ENCODE measurements around the gene MAN2B2. TPM values are rescaled to one million over a fixed set of nuclear protein-coding genes. Genes with fewer than 3 reads are reported as not detected.

Gene MAN2B2
- total and polyA plus RNA-seq, 2 of the 4 experiments (the other 2 are of a cell fraction) = 13.4 to 34.1 TPM

GRCh38 chr4:6621556-6621927 lies 46.6 kb downstream of the MAN2B2 start:
- no peak for TF ChIP-seq CTCF (conservative IDR thresholded peaks at IDR 0.05; ENCODE audit: low read depth, low read length)
- no peak for TF ChIP-seq CHD1 (IDR thresholded peaks at IDR 0.05; ENCODE audit: low read depth, low read length)
- TF ChIP-seq BHLHE40 (IDR thresholded peaks at IDR 0.05; ENCODE audit: low read depth, low read length) = no peak
- TF ChIP-seq RAD21 (IDR thresholded peaks at IDR 0.05; ENCODE audit: low read length) = no peak
- TF ChIP-seq MAZ (IDR thresholded peaks at IDR 0.05; ENCODE audit: borderline replicate concordance, low read depth, low read length) = no peak
- TF ChIP-seq POLR2A (IDR thresholded peaks at IDR 0.05; ENCODE audit: low read depth, low read length) = no peak
- no peak for TF ChIP-seq CEBPB (IDR thresholded peaks at IDR 0.05; ENCODE audit: low read depth, low read length)
- TF ChIP-seq USF2 (IDR thresholded peaks at IDR 0.05; ENCODE audit: low read depth, low read length) = no peak
- H3K14ac ChIP-seq (replicated peaks; ENCODE audit: low read depth, low read length) = no peak overlapping the region
- no peak overlapping the region for H4K91ac ChIP-seq (ENCODE audit: insufficient read depth, low read depth, low read length)
- H2BK120ac ChIP-seq (ENCODE audit: low read depth, low read length) = no peak overlapping the region
- BruUV-seq (replicated peaks) = TSS peak; percentile 97
- ATAC-seq (ENCODE audit: low read depth) = no peak
- H2AK5ac ChIP-seq (ENCODE audit: low read depth, low read length) = no peak overlapping the region
- ChIA-PET POLR2A (ENCODE audit: unreplicated experiment) (no interaction called here), CTCF (no interaction called here)
- no peaks in the 10 kb centered on the region for H3K4me1 ChIP-seq (ENCODE audit: control insufficient read depth, insufficient read depth, low read length)
- H3K4ac ChIP-seq (ENCODE audit: low read depth, low read length) = no peak overlapping the region
- H3K27ac ChIP-seq (ENCODE audit: insufficient read depth, low read length) = no peak overlapping the region
- no peak overlapping the region for H3K56ac ChIP-seq (ENCODE audit: extremely low read depth, insufficient read depth, low read length)
- peak overlapping the region; percentile 21 for H2AFZ ChIP-seq (replicated peaks; ENCODE audit: low read length, poor library complexity)
- in situ Hi-C loops (cut with MboI; ENCODE audit: low sequenced_read_pairs) (no loop called here), intact Hi-C loops (cut with micrococcal nuclease) (no loop called here), dilution Hi-C loops (cut with HindIII; ENCODE audit: low sequenced_read_pairs, unreplicated experiment) (no loop called here)
- no peaks in the 10 kb centered on the region; the same call in 1 of the 2 replicates for H3K9me1 ChIP-seq (ENCODE audit: insufficient read depth, low read length)
- 88% methylated on average over 5 of the region's 13 CpGs; no CpG with 5 or more reads in 1 of the 2 experiments for WGBS, 2 experiments (ENCODE audit: extremely low coverage in 2 of 2, insufficient read length in 1 of 2)
- H3K4me3 ChIP-seq (ENCODE audit: insufficient read depth, low read depth, low read length) = no peak overlapping the region
- H2BK20ac ChIP-seq (ENCODE audit: low read depth, low read length) = no peak overlapping the region
- no peak overlapping the region for H2BK15ac ChIP-seq (ENCODE audit: low read depth, low read length)
- no peaks in the 10 kb centered on the region for H3K9me3 ChIP-seq (ENCODE audit: control insufficient read depth, insufficient read depth, low read length)
- no peak overlapping the region for H3K9ac ChIP-seq (ENCODE audit: low read depth, low read length)
- no peak overlapping the region for H2BK5ac ChIP-seq (ENCODE audit: low read depth, low read length, poor library complexity, severe bottlenecking)
- H3K23ac ChIP-seq (ENCODE audit: low read depth, low read length) = no peak overlapping the region
- no peaks in the 10 kb centered on the region for H4K20me1 ChIP-seq (ENCODE audit: insufficient read depth, low read length)
- H3K79me1 ChIP-seq (ENCODE audit: low read depth in 1 of 2, low read length in 2 of 2) = no peaks in the 10 kb centered on the region
- no peak overlapping the region for H3K18ac ChIP-seq (ENCODE audit: low read depth, low read length)
- no peak overlapping the region for H3K4me2 ChIP-seq (ENCODE audit: low read depth, low read length)
- peaks cover 26% of the 10 kb centered on the region; the same call in 1 of the 2 replicates for H3K36me3 ChIP-seq (ENCODE audit: control insufficient read depth, insufficient read depth, low read length)
- H2AK9ac ChIP-seq (replicated peaks; ENCODE audit: low read depth, low read length, poor library complexity) = no peak overlapping the region
- no peak overlapping the region for H4K5ac ChIP-seq (ENCODE audit: low read depth, low read length)
- no peaks in the 10 kb centered on the region for H3K27me3 ChIP-seq (ENCODE audit: control insufficient read depth, insufficient read depth, low read length)
- DNase-seq = no peak
- no peak overlapping the region for H4K8ac ChIP-seq (ENCODE audit: low read depth in 2 of 2, low read length in 2 of 2)

All from IMR-90 (cell line).